ENCODE measurements around the gene AKNA.
"Not testable (repeated sequence)": the region's sequence is repeated elsewhere in the genome, so short reads cannot be mapped to it uniquely, and the experiment has no call there.

GRCh38 chr9:114324965-114325364 is 62.8 kb downstream of the AKNA start:
- not testable (repeated sequence) for TF ChIP-seq POLR2AphosphoS5 (IDR thresholded peaks at IDR 0.05; ENCODE audit: low read depth, low read length); TAF1 (IDR thresholded peaks at IDR 0.05; ENCODE audit: borderline replicate concordance, low read depth, low read length)
